T-helper 2 cell treated with Interferon-gamma antibody and Interleukin-4, amounts not matched to agents 5 μg/mL and 100 μg/mL, for 36 hours (primary cell): ENCODE results near the gene ITPR1.

ENCODE experiments used
- DNase-seq: peaks from one replicate; pipeline ENCODE4 v3.0.0; 2021; ENCODE audit warnings: low spot score
- H3K27ac Mint-ChIP-seq: one replicate; pipeline ENCODE4 v1.8.0; 2021; ENCODE audit warnings: mild to moderate bottlenecking, mixed read lengths
- H3K27me3 Mint-ChIP-seq: one replicate; pipeline ENCODE4 v1.8.0; 2021; ENCODE audit warnings: low read depth, mixed read lengths
- H3K36me3 Mint-ChIP-seq: one replicate; pipeline ENCODE4 v1.8.0; 2021; ENCODE audit warnings: low read depth, mixed read lengths
- H3K4me1 Mint-ChIP-seq: one replicate; pipeline ENCODE4 v1.8.0; 2021; ENCODE audit warnings: low read depth, mixed read lengths
- H3K4me3 Mint-ChIP-seq: one replicate; pipeline ENCODE4 v1.8.0; 2022; ENCODE audit warnings: mild to moderate bottlenecking, moderate library complexity, mixed read lengths
- H3K9me3 Mint-ChIP-seq: one replicate; pipeline ENCODE4 v1.8.0; 2021; ENCODE audit warnings: mixed read lengths

ITPR1 gene

GRCh38 chr3:4525560-4526223 lies 32.5 kb downstream of the ITPR1 start:
- no peak for DNase-seq
- H3K27ac Mint-ChIP-seq: no peak overlapping the region
- H3K9me3 Mint-ChIP-seq: no peaks in the 10 kb centered on the region
- H3K36me3 Mint-ChIP-seq: peaks cover 18% of the 10 kb centered on the region
- H3K4me3 Mint-ChIP-seq: no peak overlapping the region
- no peaks in the 10 kb centered on the region for H3K27me3 Mint-ChIP-seq
- H3K4me1 Mint-ChIP-seq: peaks cover 9% of the 10 kb centered on the region

DNA sequence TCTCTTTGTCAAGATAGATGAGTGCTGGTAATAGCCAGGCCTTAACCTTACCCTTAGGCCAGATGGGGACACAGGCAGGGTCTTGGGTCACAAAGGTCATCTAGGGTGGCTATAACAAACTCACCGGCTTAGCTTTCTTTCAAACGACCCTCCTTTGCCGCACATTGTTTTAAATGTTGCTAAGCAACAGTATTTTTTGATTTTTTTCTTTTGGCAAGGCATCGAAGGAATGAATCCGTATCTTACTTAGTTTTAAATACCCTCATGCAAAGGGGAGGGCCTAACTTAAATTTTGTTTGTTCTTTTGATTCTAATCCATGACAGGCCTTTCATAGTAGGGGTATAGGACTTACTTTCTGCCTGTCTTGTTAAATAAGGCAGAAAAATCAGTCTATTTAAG lies 35.2 kb downstream of the ITPR1 start:
- H3K4me1 Mint-ChIP-seq: peaks cover 9% of the 10 kb centered on the region

GRCh38 chr3:4528819-4529600 lies 35.9 kb downstream of the ITPR1 start:
- peaks cover 9% of the 10 kb centered on the region for H3K4me1 Mint-ChIP-seq
- no peak for DNase-seq
- no peaks in the 10 kb centered on the region for H3K27me3 Mint-ChIP-seq
- H3K9me3 Mint-ChIP-seq: no peaks in the 10 kb centered on the region
- peaks cover 8% of the 10 kb centered on the region for H3K36me3 Mint-ChIP-seq
- no peak overlapping the region for H3K27ac Mint-ChIP-seq
- no peak overlapping the region for H3K4me3 Mint-ChIP-seq

More for the DNA sequence above, 35.2 kb downstream of the ITPR1 start:
- no peaks in the 10 kb centered on the region for H3K9me3 Mint-ChIP-seq
- DNase-seq: no peak
- no peak overlapping the region for H3K4me3 Mint-ChIP-seq
- no peaks in the 10 kb centered on the region for H3K27me3 Mint-ChIP-seq
- no peak overlapping the region for H3K27ac Mint-ChIP-seq
- H3K36me3 Mint-ChIP-seq: peaks cover 12% of the 10 kb centered on the region

GRCh38 chr3:4529876-4530588 lies 36.9 kb downstream of the ITPR1 start:
- Mint-ChIP-seq H3K36me3 (peaks cover 5% of the 10 kb centered on the region), H3K27ac (no peak overlapping the region), H3K27me3 (no peaks in the 10 kb centered on the region), H3K4me3 (no peak overlapping the region), H3K9me3 (no peaks in the 10 kb centered on the region), H3K4me1 (peaks cover 9% of the 10 kb centered on the region)
- DNase-seq: no peak

- H3K9me3 Mint-ChIP-seq: no peaks in the 10 kb centered on the region
- no peak overlapping the region for H3K4me3 Mint-ChIP-seq
- peaks cover under 1% of the 10 kb centered on the region for H3K36me3 Mint-ChIP-seq
- no peak overlapping the region for H3K27ac Mint-ChIP-seq
- no peaks in the 10 kb centered on the region for H3K27me3 Mint-ChIP-seq
- no peak for DNase-seq
- H3K4me1 Mint-ChIP-seq: peaks cover 1% of the 10 kb centered on the region
Observed at GRCh38 chr3:4531478-4532025, 38.4 kb downstream of the ITPR1 start.

DNA sequence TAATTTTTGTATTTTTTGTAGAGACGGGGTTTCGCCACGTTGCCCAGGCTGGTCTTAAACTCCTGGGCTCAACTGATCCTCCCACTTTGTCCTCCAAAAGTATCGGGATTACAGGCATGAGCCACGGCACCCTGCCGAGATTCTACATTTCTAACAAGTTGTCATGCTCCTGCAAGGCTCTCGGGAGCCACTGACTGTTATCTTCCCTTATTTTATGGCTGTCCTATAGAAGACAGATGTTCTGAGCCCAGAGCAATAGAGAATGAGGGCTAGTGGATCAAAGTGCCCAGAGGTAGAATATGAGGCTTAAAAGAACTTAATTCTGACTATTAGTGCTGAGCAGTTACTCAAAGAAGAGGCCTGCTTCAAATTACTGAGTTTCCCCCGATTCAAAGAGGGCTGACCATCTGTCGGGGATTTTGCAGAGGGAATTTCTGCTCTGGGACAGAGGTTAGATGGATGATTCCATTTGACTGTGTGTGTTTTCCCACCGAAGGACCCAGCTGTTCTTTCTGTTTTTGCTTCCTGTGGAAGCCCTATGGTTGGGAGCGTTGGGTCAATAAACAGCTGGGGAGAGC lies 39.5 kb downstream of the ITPR1 start:
- H3K36me3 Mint-ChIP-seq: peaks cover 4% of the 10 kb centered on the region
- peaks cover 1% of the 10 kb centered on the region for H3K4me1 Mint-ChIP-seq
- no peaks in the 10 kb centered on the region for H3K9me3 Mint-ChIP-seq
- no peak for DNase-seq
- no peak overlapping the region for H3K27ac Mint-ChIP-seq
- H3K27me3 Mint-ChIP-seq: no peaks in the 10 kb centered on the region
- no peak overlapping the region for H3K4me3 Mint-ChIP-seq

GRCh38 chr3:4533489-4534443 lies 40.6 kb downstream of the ITPR1 start:
- Mint-ChIP-seq H3K4me1 (peaks cover 1% of the 10 kb centered on the region), H3K9me3 (no peaks in the 10 kb centered on the region), H3K4me3 (no peak overlapping the region), H3K27me3 (no peaks in the 10 kb centered on the region), H3K27ac (no peak overlapping the region), H3K36me3 (peaks cover 8% of the 10 kb centered on the region)
- no peak for DNase-seq

- Mint-ChIP-seq H3K27me3 (no peaks in the 10 kb centered on the region), H3K9me3 (no peaks in the 10 kb centered on the region), H3K4me1 (peaks cover 1% of the 10 kb centered on the region), H3K27ac (no peak overlapping the region), H3K36me3 (peaks cover 10% of the 10 kb centered on the region), H3K4me3 (no peak overlapping the region)
- no peak for DNase-seq
Observed at GRCh38 chr3:4534906-4535305, 41.8 kb downstream of the ITPR1 start.

DNA sequence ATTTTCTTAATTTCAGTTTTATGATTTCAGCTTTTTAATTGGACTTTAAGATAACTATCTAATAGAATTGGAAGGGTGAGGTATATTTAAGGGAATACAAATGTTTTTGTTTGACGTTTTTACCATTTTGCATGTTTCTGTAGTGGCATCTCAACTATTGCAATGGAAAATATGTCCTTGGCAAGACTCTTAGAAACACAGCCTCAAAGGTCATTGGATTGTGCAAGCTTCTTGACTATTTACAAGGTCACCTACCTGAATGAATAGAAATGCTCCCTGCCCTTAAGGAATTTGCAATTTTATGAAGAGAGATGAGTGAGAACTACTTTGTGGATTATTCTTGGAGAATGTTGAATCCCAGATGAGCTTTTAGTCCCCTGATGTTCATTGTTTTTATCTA lies 43.1 kb downstream of the ITPR1 start:
- H3K27me3 Mint-ChIP-seq: no peaks in the 10 kb centered on the region
- peaks cover 10% of the 10 kb centered on the region for H3K36me3 Mint-ChIP-seq
- DNase-seq: no peak
- H3K4me3 Mint-ChIP-seq: no peak overlapping the region
- H3K27ac Mint-ChIP-seq: no peak overlapping the region
- no peaks in the 10 kb centered on the region for H3K9me3 Mint-ChIP-seq
- H3K4me1 Mint-ChIP-seq: peaks cover 1% of the 10 kb centered on the region

- Mint-ChIP-seq H3K36me3 (peaks cover 10% of the 10 kb centered on the region), H3K4me1 (peaks cover 3% of the 10 kb centered on the region), H3K27ac (no peak overlapping the region), H3K27me3 (no peaks in the 10 kb centered on the region), H3K4me3 (no peak overlapping the region), H3K9me3 (no peaks in the 10 kb centered on the region)
- DNase-seq: no peak
Observed at GRCh38 chr3:4540267-4540666, 47.1 kb downstream of the ITPR1 start.

GRCh38 chr3:4543110-4543509 lies 50.0 kb downstream of the ITPR1 start:
- H3K36me3 Mint-ChIP-seq: peaks cover 6% of the 10 kb centered on the region
- H3K9me3 Mint-ChIP-seq: no peaks in the 10 kb centered on the region
- DNase-seq: no peak
- H3K4me1 Mint-ChIP-seq: peaks cover 3% of the 10 kb centered on the region
- no peaks in the 10 kb centered on the region for H3K27me3 Mint-ChIP-seq
- H3K4me3 Mint-ChIP-seq: no peak overlapping the region
- H3K27ac Mint-ChIP-seq: no peak overlapping the region

- Mint-ChIP-seq H3K27ac (no peak overlapping the region), H3K27me3 (no peaks in the 10 kb centered on the region), H3K4me1 (peaks cover 3% of the 10 kb centered on the region)
Observed at GRCh38 chr3:4546346-4547178, 53.4 kb downstream of the ITPR1 start.

More at GRCh38 chr3:4546346-4547178, 53.4 kb downstream of the ITPR1 start:
- DNase-seq: no peak
- Mint-ChIP-seq H3K4me3 (no peak overlapping the region), H3K9me3 (no peaks in the 10 kb centered on the region), H3K36me3 (no peaks in the 10 kb centered on the region)
